Loucy (cell line): ENCODE results near the gene GRB10.

Experiments used
- EZH2phosphoT487 ChIP-seq: fragments of 200-600 bp; IDR thresholded peaks from 2 replicates; pipeline ENCODE4 v1.6.1; 2018; ENCODE audit warnings: antibody characterized with exemption, mild to moderate bottlenecking, moderate library complexity, borderline replicate concordance
- TF ChIP-seq, protein P1 (sequence below): fragments of 200-600 bp; sonication (generic); conservative IDR thresholded peaks from 2 replicates; pipeline ENCODE4 v1.5.1; 2014; ENCODE audit warnings: mild to moderate bottlenecking, antibody characterized with exemption, low read length

- TF ChIP-seq, protein P1, sequence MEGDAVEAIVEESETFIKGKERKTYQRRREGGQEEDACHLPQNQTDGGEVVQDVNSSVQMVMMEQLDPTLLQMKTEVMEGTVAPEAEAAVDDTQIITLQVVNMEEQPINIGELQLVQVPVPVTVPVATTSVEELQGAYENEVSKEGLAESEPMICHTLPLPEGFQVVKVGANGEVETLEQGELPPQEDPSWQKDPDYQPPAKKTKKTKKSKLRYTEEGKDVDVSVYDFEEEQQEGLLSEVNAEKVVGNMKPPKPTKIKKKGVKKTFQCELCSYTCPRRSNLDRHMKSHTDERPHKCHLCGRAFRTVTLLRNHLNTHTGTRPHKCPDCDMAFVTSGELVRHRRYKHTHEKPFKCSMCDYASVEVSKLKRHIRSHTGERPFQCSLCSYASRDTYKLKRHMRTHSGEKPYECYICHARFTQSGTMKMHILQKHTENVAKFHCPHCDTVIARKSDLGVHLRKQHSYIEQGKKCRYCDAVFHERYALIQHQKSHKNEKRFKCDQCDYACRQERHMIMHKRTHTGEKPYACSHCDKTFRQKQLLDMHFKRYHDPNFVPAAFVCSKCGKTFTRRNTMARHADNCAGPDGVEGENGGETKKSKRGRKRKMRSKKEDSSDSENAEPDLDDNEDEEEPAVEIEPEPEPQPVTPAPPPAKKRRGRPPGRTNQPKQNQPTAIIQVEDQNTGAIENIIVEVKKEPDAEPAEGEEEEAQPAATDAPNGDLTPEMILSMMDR = no peak
- TF ChIP-seq EZH2phosphoT487 = no peak
Observed at GRCh38 chr7:50721160-50721559, 61.5 kb downstream of the GRB10 start.
